MCF 10A (cell line): Measurements from ENCODE around the gene NCL. TPM values are rescaled to one million over a fixed set of nuclear protein-coding genes. Genes with fewer than 3 reads are reported as not detected.

Experiments used
- BruUV-seq: library from RNA; stranded (reverse); fragments of 400-500 nt; replicated peaks from 2 replicates; lab custom pipeline; 2021; lab: Mats Ljungman, UMichigan
- CTCF ChIA-PET: fragments of 300-600 bp; sonication (Branson Sonifier 250); formaldehyde crosslinking; extraction: SDS; loops from one replicate; lab custom pipeline; 2021; ENCODE audit warnings: antibody characterized with exemption, inconsistent platforms; lab: Yijun Ruan, JAX
- POLR2A ChIA-PET: fragments of 300-600, 350-650 bp; sonication (Branson Sonifier 250); formaldehyde crosslinking; extraction: SDS; loops from one replicate; lab custom pipeline; 2020; ENCODE audit warnings: antibody characterized with exemption, inconsistent platforms; lab: Yijun Ruan, JAX
- DNase-seq: peaks from one replicate; pipeline ENCODE4 v3.0.0-alpha.2; 2018; ENCODE audit not compliant: unreplicated experiment
- H3K27ac Mint-ChIP-seq: one replicate; pipeline ENCODE4 v1.8.0; 2022; ENCODE audit warnings: mild to moderate bottlenecking, low read depth, mixed read lengths; ENCODE audit not compliant: unreplicated experiment
- H3K27me3 Mint-ChIP-seq: one replicate; pipeline ENCODE4 v1.8.0; 2022; ENCODE audit warnings: mixed read lengths; ENCODE audit not compliant: insufficient read depth, unreplicated experiment
- H3K36me3 Mint-ChIP-seq: one replicate; pipeline ENCODE4 v1.8.0; 2022; ENCODE audit warnings: mild to moderate bottlenecking, moderate library complexity, mixed read lengths; ENCODE audit not compliant: insufficient read depth, unreplicated experiment
- H3K4me1 Mint-ChIP-seq: one replicate; pipeline ENCODE4 v1.8.0; 2022; ENCODE audit warnings: mixed read lengths; ENCODE audit not compliant: insufficient read depth, unreplicated experiment
- H3K4me3 Mint-ChIP-seq: one replicate; pipeline ENCODE4 v1.8.0; 2022; ENCODE audit warnings: mild to moderate bottlenecking, moderate library complexity, mixed read lengths; ENCODE audit not compliant: unreplicated experiment
- H3K9me3 Mint-ChIP-seq: one replicate; pipeline ENCODE4 v1.8.0; 2022; ENCODE audit warnings: mixed read lengths; ENCODE audit not compliant: unreplicated experiment
- intact Hi-C: fragments of 100-400 bp; cut with micrococcal nuclease; formaldehyde crosslinking; loops from 2 replicates; pipeline ENCODE4 v1.14.1; 2022
- total RNA-seq: library from RNA; stranded (reverse); gene quantifications from 2 replicates; pipeline ENCODE4 v1.2.3, GENCODE V29; 2022
- TF ChIP-seq, protein P1 (sequence below): fragments of 200-600 bp; IDR thresholded peaks from one replicate; pipeline ENCODE4 v1.8.0; 2022; ENCODE audit warnings: antibody characterized with exemption, mild to moderate bottlenecking; ENCODE audit not compliant: unreplicated experiment

Gene NCL
- total RNA-seq, 1 experiment from 2014 or later: 778 TPM

- BruUV-seq: no TSS peak
- ChIA-PET CTCF (interaction anchor here (0.6 to 5.2 kb wide), 17 partner anchors 8 to 1929 kb away, joined by 3 to 39 read pairs (median 4); no protein-coding TSS in a partner anchor), POLR2A (interaction anchor here (3.8 kb wide), 1 partner anchor 19 kb away, joined by 30 read pairs; the partner anchor contains the start of gene NCL)
- peak overlapping the region; percentile 38 for H3K4me3 Mint-ChIP-seq
- DNase-seq: no peak
- intact Hi-C loops: no loop called here
- peak overlapping the region; percentile 75 for H3K27ac Mint-ChIP-seq
- peaks cover 9% of the 10 kb centered on the region for H3K4me1 Mint-ChIP-seq
- TF ChIP-seq, protein P1, sequence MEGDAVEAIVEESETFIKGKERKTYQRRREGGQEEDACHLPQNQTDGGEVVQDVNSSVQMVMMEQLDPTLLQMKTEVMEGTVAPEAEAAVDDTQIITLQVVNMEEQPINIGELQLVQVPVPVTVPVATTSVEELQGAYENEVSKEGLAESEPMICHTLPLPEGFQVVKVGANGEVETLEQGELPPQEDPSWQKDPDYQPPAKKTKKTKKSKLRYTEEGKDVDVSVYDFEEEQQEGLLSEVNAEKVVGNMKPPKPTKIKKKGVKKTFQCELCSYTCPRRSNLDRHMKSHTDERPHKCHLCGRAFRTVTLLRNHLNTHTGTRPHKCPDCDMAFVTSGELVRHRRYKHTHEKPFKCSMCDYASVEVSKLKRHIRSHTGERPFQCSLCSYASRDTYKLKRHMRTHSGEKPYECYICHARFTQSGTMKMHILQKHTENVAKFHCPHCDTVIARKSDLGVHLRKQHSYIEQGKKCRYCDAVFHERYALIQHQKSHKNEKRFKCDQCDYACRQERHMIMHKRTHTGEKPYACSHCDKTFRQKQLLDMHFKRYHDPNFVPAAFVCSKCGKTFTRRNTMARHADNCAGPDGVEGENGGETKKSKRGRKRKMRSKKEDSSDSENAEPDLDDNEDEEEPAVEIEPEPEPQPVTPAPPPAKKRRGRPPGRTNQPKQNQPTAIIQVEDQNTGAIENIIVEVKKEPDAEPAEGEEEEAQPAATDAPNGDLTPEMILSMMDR: no peak
- no peaks in the 10 kb centered on the region for H3K36me3 Mint-ChIP-seq
- no peaks in the 10 kb centered on the region for H3K9me3 Mint-ChIP-seq
- no peaks in the 10 kb centered on the region for H3K27me3 Mint-ChIP-seq
Observed at GRCh38 chr2:231483398-231484329, 19.4 kb upstream of the NCL start.

DNA sequence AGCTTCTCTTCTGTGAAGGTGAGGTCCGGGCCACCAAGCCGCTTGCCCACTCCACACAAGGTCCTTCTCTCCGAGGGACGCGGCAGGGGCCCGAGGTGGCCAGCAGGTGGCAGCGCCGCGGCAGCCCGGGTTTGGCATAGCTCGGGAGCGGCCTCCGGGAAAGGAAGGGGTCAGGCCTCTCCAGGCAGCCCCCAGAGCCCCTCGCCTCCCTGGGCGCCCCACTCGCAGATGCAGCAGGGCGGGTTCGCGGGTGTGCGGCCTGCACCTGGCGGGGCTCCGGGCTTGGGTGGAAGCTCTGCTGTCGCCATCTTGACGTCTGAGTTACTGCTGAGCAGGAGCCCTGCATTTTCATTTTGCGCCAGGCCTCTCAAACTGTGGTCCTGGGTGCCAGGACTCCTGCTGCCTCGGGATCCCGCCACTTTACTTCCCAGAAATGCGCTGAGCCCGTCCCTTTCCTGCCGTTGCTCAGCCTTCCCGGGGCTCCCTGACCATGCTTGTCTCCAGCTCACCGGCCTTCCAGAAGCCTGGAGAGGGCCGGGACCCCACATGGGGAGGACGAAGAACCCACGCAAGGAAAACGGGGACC lies 18.6 kb upstream of the NCL start:
- H3K36me3 Mint-ChIP-seq: no peaks in the 10 kb centered on the region
- peak overlapping the region; percentile 38 for H3K4me3 Mint-ChIP-seq
- intact Hi-C loops: loop anchor here (1.0 kb wide), 1 partner anchor 75 kb away; no protein-coding TSS in a partner anchor
- peaks cover 9% of the 10 kb centered on the region for H3K4me1 Mint-ChIP-seq
- ChIA-PET CTCF (interaction anchor here (0.6 to 5.2 kb wide), 20 partner anchors 9 to 817 kb away, joined by 3 to 39 read pairs (median 4); no protein-coding TSS in a partner anchor), POLR2A (interaction anchor here (3.8 kb wide), 1 partner anchor 18 kb away, joined by 30 read pairs; the partner anchor contains the start of gene NCL)
- BruUV-seq: no TSS peak
- DNase-seq: peak; percentile 70
- H3K27me3 Mint-ChIP-seq: no peaks in the 10 kb centered on the region
- no peaks in the 10 kb centered on the region for H3K9me3 Mint-ChIP-seq
- TF ChIP-seq, protein P1: peak; percentile 86
- H3K27ac Mint-ChIP-seq: peak overlapping the region; percentile 75

DNA sequence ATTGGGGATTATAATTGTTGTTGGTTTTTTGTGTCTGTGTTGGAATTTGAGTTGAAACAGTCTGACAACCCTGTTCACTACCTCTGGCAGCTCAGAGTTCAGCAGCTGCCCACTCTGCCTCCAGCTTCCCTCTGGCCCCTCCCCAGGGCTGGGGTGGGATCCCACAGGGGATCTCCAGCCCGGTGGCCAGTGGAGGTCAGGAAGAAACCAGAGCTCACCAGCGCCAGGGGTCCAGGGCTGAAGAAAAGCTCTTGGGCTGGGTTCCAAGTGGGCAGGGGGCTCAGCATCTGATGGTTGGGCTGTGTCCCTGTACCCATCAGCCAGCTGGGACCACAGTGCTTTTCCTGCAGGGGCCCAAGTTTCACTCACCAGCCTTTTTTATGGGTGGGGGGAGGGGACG lies 16.5 kb upstream of the NCL start:
- H3K4me3 Mint-ChIP-seq: no peak overlapping the region
- intact Hi-C loops: no loop called here
- H3K27me3 Mint-ChIP-seq: no peaks in the 10 kb centered on the region
- TF ChIP-seq, protein P1: no peak
- DNase-seq: no peak
- no peak overlapping the region for H3K27ac Mint-ChIP-seq
- H3K4me1 Mint-ChIP-seq: peaks cover 9% of the 10 kb centered on the region
- ChIA-PET CTCF (interaction anchor here (0.7 to 5.2 kb wide), 10 partner anchors 11 to 174 kb away, joined by 3 to 39 read pairs (median 4); no protein-coding TSS in a partner anchor), POLR2A (interaction anchor here (3.8 kb wide), 1 partner anchor 16 kb away, joined by 30 read pairs; the partner anchor contains the start of gene NCL)
- no peaks in the 10 kb centered on the region for H3K36me3 Mint-ChIP-seq
- no TSS peak for BruUV-seq
- H3K9me3 Mint-ChIP-seq: no peaks in the 10 kb centered on the region
